Ramos (cell line): Measurements from ENCODE around the gene ZNF300.
"Not testable (repeated sequence)": the region's sequence is repeated elsewhere in the genome, so short reads cannot be mapped to it uniquely, and the experiment has no call there.

ENCODE experiments used
- in situ Hi-C: fragments of 300-500 bp; cut with MboI; formaldehyde crosslinking; loops from one replicate; pipeline ENCODE4 v1.14.3; 2022; ENCODE audit warnings: low sequenced_read_pairs; ENCODE audit not compliant: unreplicated experiment

The ZNF300 gene

DNA sequence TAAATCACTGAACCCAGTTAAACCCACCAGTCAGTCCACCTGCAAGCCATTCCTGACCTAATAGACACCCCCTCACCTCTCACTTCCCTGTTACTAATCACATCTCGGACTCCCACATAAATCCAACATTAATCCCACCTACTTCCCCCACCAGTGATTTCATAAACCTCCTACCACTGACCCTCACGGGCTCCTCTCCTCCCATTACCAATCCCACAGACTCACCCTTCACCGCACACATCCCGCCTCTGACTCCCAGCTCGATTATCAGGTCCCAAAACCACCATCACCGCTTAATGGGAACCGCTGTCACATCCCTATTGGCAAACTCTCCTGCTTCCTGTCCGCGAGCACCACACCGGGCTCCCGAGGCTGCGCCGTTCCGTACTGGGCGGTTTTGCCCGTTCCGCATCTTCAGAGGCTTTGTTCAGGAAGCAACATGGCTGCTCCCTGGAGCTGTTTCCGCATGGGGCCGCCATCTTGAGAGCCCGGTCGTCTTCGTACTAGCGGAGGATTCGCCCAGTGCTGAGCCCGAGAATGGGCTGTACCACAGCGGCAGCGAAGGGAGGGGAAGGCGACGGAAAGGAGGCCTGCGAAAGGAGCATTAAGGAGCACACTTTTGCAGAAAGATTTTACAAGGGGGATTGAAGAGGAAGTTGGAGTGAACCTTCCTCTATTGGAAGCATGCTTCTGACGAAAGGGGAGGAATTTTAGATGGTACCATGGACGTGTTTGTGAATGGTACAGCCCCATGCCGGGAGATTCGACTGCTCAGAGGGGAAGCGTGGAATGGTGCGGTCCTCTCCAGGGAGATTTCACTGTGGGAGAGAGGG is at the start of gene ZNF300:
Gene ZNF300, minus strand, starts transcription at position 502 of the 833 bp plus-strand sequence. CDS start 1,825 bp downstream, outside the sequence.
- in situ Hi-C loops: no loop called here

DNA sequence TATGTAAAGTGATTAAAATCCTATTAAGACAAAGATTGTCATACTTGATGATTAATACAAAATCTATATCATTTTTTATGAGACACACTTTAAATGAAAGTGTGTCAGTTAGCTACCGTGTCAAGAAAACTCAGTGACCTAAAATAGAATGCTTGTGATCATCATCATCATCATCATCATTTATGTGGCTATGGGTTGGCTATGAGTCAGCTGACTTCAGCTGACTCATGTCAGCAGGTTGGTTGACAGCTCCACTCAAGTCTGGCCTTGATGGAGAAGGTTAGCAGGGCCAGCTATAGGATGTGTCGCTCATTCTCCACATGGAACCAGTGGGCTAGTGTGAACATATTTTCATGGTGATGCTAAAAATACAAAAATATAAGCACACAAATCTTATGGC is 43.8 kb upstream of the ZNF300 start:
- in situ Hi-C loops: no loop called here

DNA sequence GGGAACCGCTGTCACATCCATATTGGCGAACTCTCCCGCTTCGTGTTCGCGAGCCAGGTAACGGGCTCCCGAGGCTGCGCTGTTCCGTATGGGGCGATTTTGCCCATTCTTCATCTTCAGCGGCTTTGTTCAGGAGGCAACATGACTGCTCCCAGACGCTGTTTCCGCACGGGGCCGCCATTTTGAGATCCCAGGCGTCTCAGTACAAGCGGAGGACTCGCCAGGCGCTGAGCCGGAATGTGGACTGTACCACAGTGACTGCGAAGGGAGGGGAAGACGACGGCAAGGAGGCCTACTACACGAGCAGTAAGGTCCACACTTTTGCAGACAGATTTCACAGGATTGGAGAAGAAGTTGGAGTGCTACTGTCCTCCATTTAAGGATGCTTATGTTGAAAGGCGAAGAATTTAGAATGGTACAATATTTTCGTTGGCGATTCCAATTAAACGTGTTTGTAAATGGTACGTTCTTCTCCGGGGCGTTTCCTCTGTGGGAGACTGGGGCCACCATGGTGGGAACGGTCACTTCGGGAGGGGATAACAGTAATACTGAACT is 41.6 kb upstream of the ZNF300 start:
- in situ Hi-C loops: no loop called here

DNA sequence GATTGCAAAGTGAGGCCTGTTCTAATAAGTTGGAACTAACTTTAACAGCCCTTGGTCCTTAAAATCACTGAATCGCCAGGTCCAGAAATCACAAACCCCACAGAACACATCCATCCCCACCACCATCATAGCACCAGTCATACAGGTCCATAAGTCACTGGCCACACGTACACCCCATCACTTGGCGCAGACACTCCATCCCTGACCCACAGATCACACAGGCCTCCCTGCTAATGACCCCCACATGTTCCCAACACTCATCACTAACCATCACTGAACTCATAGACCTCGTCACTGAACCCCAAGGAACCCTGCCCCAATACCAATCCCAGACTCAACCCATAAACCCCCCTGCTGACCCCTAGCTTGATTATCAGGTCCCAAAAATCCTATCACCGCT is 41.2 kb upstream of the ZNF300 start:
- in situ Hi-C loops: no loop called here

DNA sequence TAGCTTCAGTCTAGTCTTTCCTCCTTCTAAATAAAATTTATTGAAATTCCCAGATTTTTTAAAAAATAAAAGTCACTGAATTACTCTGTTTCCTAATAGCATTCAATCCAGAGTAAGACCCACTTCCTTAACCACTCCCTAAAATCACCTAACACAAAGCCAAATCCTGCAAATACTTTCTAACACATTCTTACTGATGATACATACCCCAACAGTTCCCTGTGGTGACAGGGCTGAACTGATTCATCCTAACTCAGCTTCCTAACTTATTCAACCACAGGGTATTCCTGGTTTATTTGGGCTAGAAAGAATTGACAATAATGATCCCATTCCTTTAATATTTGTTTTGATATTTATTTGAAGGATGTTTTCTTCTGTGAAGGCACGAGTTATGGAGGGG is 40.7 kb upstream of the ZNF300 start:
- in situ Hi-C loops: no loop called here

DNA sequence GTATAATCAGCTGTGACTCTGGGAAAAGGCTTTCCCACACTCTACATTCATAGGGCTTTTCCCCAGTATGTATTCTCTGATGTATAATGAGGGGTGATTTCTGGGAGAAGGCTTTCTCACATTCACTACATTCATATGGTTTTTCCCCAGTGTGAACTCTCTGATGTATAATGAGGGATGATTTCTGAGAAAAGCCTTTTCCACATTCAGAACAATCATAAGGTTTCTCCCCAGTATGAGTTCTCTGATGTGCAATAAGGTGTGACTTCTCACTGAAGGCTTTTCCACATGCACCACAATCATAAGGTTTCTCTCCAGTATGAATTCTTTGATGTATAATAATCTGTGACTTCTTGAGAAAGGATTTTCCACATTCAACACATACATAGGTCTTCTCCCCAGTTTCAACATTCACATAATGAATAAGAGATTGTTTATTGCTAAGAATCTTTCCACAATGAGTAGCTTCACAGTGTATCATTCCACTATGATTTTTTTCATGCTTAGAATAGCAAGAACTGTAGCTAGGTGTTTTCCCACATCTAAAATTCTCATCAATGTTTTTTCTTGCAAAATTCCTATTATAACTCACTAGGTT is 26.7 kb upstream of the ZNF300 start:
- in situ Hi-C loops: no loop called here

DNA sequence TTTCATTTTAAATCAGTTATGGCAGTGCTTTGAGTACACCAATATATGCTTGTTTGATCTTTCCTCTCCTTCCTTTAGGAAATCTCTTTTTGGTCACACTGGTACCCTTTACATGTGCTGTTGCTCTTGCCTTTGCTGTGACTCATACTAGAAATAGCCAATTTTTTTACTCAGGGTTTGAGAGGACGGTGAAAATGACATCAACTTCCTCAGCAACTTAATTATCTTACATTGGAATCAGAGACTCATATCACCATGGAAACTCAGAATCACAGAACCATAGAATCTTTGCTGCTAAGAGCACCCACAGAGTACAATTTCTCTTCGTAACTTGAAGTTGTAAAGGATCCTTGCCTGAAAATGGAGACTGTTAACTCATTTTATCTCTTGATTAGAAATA is 13.8 kb upstream of the ZNF300 start:
- in situ Hi-C loops: no loop called here

DNA sequence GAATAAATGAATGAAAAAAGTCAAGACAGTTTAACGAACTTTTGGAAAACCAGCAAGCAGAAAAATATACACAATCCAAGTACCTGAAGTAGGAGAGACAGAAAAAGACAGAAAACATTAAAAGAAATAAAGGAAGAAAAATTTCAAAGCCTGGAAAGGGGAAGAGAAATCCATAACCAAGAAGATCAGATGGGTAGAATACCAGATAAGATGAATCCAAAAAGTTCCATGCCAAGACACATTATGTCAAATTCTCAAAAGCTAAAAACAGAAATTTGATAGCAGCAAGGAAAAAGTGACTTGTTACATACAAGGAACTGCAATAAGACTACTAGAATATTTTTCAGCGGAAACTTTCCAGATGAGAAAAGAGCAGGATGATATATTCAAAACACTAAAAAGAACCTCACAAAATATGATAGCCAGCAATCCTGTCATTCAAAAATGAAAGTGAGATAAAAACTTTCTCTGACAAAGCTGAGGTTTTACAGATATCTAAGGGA is 7.6 kb upstream of the ZNF300 start:
- in situ Hi-C loops: no loop called here

DNA sequence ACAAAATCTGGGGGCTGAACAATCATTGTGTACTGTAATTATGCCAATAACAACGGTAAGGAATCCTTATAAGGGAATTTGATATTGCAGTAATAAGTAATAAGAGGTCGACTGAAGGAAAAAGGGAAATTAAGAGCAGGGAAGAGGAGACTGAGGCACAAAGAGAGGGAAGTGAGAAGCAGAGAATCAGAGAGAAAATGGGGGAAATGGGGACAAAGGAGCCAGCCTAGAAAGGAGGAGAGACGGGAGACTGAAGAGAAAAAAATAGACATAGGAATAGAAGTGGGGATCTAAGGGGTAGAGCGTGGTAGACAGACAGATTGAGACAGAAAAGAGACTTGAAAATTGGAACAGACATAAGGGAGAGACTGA is 518 bp upstream of the ZNF300 start:
- in situ Hi-C loops: no loop called here

DNA sequence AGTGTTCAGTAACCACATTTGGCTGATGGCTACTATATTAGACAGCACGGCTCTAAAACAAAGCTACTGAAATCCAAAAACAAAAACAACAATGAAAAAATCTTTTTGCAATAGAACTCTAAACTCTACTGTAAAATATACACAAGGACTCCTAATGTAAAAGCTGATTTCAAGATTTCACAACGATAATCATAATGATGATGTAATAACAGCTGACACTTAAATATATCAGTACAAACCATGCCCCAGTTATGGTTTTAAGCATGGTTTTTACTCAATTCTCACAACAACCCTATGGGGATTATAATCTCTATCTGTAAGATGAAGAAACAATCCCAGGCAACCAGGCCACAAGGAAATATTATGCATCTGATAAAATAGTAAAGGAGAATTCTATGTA is 3.3 kb downstream of the ZNF300 start:
- in situ Hi-C loops: no loop called here

DNA sequence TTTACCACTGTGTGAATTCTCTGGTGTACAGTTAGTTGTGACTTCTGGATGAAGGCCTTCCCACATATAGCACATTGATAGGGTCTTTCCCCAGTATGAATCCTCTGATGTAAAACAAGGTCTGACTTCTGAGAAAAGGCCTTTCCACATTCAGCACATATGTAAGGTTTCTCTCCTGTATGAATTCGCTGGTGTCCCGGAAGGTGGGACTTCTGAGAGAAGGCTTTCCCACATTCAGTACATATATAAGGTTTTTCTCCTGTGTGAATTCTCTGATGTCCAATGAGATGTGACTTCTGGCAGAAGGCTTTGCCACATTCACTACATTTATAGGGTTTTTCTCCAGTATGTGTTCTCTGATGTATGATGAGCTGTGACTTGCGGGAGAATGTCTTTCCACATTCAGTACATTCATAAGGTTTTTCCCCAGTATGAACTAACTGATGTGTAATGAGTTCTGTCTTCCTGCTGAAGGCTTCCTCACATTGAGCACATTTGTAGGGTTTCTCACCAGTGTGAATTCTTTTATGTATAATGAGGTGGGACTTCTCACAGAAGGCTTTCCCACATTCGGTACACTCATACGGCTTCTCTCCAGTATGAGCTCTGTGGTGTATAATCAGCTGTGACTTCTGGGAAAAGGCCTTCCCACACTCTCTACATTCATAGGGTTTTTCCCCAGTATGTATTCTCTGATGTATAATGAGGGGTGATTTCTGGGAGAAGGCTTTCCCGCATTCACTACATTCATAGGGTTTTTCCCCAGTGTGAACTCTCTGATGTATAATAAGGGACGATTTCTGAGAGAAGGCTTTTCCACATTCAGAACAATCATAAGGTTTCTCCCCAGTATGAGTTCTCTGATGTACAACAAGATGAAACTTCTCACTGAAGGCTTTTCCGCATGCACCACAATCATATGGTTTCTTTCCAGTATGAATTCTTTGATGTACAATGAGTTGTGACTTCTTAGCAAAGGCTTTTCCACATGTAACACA is 9.1 kb downstream of the ZNF300 start:
- in situ Hi-C loops: no loop called here

DNA sequence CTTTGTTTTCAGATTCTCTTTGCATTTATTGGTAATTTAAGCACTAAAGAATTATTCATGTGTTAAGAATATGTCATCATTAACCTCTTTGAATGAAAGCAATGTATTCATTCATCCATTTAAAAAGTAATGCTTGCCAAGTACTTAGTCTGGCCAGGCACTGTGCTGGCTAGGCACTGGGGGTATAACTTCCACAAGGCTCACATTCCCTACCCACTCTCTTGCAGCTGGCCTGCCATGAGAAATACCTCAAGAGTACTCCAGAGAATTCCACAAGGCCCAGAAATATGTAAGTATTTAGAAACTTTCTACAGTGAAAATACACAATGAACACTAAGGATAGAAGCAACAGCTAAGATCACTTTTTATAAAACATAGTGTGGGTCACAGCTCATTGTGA is 25.4 kb downstream of the ZNF300 start:
- in situ Hi-C loops: no loop called here

DNA sequence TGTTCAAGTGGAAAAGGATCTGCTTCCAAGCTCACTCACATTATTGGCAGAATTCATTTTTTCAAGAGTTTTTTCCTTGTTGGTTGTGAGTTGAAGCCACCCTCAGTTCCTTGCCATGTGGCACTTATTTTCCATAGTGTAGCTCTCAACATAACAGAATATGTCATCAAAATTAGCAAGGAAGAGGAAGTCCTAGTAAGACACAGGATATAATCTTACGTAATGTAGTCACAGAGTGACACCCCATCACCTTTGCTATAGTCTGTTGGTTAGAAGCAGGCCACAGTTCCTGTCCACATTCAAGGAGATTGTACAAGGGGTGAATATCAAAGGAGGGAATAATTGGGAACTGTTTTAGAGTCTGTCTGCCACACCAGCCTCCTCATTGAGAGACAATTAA is 42.7 kb downstream of the ZNF300 start:
- in situ Hi-C loops: no loop called here

DNA sequence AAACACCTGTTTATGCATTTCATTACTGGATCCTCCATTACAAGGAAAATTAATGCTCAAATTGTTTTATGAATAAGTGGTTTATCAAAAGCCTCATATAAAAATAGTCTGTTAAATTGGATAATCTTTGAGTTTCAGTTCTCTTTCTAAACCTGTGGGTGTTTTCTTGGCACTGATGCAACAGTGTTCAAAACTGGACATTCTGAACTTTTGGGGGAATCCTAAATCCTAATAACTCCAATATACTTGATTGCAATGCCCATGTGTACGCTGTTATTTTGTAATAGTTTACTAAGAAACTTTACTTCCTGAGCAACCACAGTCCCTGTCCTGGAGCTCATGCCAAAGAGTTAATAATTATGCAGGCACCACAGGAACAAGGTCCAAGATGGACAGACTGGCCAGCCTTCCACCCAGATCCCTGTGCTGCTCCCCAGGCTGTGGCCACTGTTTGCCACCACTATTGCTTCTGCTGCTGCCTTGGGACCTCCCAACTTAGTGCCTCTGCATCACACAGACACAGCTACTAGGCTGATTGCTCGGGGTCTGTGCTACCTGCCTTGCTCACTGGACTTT is 44.4 kb downstream of the ZNF300 start:
- in situ Hi-C loops: no loop called here

DNA sequence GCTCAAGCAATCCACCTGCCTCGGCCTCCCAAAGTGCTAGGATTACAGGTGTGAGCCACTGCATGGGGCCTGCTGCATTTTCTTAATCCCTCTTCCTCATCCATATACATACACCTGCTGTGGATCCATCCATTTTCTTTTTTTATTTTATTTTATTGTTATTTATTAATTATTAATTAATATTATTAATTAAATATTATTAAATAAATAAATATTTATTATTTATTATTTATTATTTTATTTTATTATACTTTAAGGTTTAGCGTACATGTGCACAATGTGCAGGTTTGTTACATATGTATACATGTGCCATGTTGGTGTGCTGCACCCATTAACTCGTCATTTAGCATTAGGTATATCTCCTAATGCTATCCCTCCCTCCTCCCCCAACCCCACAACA is 48.1 kb downstream of the ZNF300 start:
- in situ Hi-C loops: not testable (repeated sequence)

DNA sequence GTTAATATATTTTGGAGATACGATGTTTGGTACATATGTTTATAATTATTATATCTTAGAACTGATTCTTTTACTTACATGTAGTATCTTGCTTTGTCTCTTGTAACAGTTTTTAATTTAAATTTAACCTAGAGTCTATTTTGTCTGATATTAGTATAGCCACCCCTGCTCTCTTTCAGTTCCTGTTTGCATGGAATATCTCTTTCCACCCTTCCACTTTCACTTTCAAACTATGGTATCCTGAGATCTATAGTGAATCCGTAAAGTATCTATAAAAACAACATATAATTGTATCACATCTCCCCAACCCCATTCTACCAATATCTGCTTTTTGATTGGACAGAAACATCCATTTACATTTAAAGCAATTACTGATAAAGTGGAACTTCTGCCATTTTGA is 51.2 kb downstream of the ZNF300 start:
- in situ Hi-C loops: no loop called here

DNA sequence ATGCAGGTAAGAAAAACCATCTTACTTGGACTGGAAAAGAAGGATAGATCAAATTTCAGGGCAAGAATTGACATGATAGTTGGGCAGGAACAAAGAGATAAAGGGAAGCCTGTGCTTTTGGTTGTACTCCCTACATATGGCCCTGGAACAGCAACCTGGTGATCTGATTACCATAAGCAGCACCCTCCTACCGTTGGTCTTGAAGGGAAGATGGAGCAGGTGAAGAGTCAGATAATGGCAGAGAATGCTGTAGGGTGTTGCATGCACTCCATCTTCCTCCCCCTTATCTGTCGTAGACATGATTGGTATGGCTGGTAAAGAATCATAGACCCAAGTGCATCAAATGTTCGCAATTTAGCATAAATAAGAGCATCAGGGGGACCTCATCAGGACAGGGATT is 53.7 kb downstream of the ZNF300 start:
- in situ Hi-C loops: no loop called here

DNA sequence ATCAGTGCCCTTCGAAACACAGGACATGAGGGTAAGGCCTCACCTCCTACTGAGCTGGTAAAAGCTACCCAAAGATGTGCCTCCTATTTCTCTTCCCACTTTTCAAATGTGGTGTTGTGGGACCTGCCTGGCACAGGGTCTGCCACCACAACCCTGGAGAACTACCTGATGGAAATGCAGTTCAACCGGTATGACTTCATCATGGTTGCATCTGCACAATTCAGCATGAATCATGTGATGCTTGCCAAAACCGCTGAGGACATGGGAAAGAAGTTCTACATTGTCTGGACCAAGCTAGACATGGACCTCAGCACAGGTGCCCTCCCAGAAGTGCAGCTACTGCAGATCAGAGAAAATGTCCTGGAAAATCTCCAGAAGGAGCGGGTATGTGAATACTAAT is 56.5 kb downstream of the ZNF300 start:
- in situ Hi-C loops: loop anchor here (5.0 kb wide), 1 partner anchor 286 kb away; no protein-coding TSS in a partner anchor

DNA sequence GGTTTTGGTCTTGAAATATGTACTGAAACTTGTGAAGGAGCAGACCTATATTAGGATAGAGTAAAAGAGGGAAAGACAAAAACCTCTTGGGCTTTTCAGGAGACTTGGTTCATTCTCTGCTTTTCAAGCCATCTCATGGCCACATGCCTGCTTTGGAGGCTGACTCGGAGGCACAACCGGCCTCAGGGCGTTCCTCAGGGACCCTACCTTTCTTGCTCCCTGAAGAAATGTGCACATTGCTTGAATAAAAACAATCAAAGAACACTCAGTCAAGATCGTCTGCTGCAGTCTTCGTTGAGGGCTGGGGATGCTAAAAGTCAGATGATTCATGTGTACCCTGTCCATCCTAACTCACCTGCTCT is 57.5 kb downstream of the ZNF300 start:
- in situ Hi-C loops: loop anchor here (5.0 kb wide), 1 partner anchor 285 kb away; no protein-coding TSS in a partner anchor
